Mammary epithelial cell (primary cell): ENCODE measurements around the gene MEGF11.

Source experiments
- CTCF ChIP-seq, 2 donors: IDR thresholded peaks in 1 of 2; conservative IDR thresholded peaks in 1 of 2; 2 replicates each; pipeline ENCODE4 v1.5.1; 2011 to 2012; ENCODE audit warnings: inconsistent platforms in 2 of 2, low read length in 2 of 2, mild to moderate bottlenecking in 2 of 2, control low read depth in 1 of 2, low read depth in 1 of 2; ENCODE audit not compliant: insufficient read depth in 1 of 2; ENCODE audit errors: extremely low read depth in 1 of 2
- EZH2 ChIP-seq: IDR thresholded peaks from 2 replicates; pipeline ENCODE4 v1.6.1; 2012; ENCODE audit warnings: low read length, inconsistent platforms, borderline replicate concordance

GRCh38 chr15:65924004-65924403 lies 329.5 kb downstream of the MEGF11 start:
- TF ChIP-seq CTCF (conservative IDR thresholded peaks at IDR 0.05 in 1 of 2, IDR thresholded peaks at IDR 0.05 in 1 of 2; ENCODE audit: extremely low read depth in 1 of 2, insufficient read depth in 1 of 2, low read depth in 1 of 2, low read length in 2 of 2): no peak
- TF ChIP-seq EZH2: no peak
